ENCODE measurements around the gene CMTM3. TPM values are rescaled to one million over a fixed set of nuclear protein-coding genes. Genes with fewer than 3 reads are reported as not detected.

The CMTM3 gene
- total RNA-seq, 1 donor from 2014 or later: 268 TPM

DNA sequence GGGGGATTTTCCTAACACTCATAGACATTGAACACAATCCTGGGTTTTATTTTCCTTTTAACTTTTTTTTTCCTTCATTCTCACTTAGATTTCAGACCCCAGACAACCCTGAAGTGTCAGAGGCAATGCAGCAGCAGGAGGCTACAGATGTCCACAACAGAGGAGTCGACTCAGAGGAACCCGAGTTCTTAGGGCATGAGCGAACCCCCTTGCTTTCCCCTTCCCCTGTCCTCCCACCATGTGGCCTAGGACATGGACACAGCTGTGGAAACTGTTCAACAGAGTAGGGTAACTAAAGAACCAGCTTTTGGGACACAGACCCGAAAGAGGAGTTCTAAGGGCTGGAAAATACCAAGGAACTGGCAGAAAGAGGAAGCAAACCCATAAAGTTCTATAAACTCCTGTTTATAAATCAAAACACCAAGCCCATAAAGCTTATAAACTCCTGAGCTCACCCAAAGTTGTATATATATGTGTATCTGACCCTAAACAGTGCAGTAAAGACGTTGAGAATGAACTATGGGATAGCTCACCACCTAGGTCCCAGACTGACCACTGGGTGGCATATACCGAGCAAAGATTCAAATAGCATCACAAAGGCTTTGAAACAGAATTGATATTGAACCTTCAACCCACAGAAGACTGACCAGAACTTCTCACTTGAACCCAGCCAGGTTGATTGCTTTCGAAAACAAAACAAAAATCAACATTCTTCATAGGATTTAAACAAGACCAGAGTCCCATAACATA, 58.1 kb downstream of the CMTM3 start:
- Mint-ChIP-seq H3K36me3 (ENCODE audit: low read depth, unreplicated experiment) (no peaks in the 10 kb centered on the region), H3K9me3 (ENCODE audit: unreplicated experiment) (no peaks in the 10 kb centered on the region), H3K4me3 (ENCODE audit: unreplicated experiment) (no peak overlapping the region), H3K4me1 (ENCODE audit: unreplicated experiment) (peaks cover 8% of the 10 kb centered on the region), H3K27me3 (ENCODE audit: unreplicated experiment) (peaks cover 1% of the 10 kb centered on the region), H3K27ac (ENCODE audit: unreplicated experiment) (no peak overlapping the region)
- TF ChIP-seq, protein P1, sequence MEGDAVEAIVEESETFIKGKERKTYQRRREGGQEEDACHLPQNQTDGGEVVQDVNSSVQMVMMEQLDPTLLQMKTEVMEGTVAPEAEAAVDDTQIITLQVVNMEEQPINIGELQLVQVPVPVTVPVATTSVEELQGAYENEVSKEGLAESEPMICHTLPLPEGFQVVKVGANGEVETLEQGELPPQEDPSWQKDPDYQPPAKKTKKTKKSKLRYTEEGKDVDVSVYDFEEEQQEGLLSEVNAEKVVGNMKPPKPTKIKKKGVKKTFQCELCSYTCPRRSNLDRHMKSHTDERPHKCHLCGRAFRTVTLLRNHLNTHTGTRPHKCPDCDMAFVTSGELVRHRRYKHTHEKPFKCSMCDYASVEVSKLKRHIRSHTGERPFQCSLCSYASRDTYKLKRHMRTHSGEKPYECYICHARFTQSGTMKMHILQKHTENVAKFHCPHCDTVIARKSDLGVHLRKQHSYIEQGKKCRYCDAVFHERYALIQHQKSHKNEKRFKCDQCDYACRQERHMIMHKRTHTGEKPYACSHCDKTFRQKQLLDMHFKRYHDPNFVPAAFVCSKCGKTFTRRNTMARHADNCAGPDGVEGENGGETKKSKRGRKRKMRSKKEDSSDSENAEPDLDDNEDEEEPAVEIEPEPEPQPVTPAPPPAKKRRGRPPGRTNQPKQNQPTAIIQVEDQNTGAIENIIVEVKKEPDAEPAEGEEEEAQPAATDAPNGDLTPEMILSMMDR (IDR thresholded peaks at IDR 0.05; ENCODE audit: unreplicated experiment): no peak
- no peak for DNase-seq (ENCODE audit: low spot score)

Other genes starting within 250 kb of the CMTM3 start
- 1,308 TPM for gene CDH5, start 238.0 kb upstream of the CMTM3 start, total RNA-seq (ENCODE audit: unreplicated experiment)
- gene BEAN1, start 177.4 kb upstream of the CMTM3 start, total RNA-seq (ENCODE audit: unreplicated experiment): 0.49 TPM
- 13.1 TPM for gene TK2, start 54.6 kb upstream of the CMTM3 start, total RNA-seq (ENCODE audit: unreplicated experiment)
- gene CKLF, start 52.1 kb upstream of the CMTM3 start, total RNA-seq (ENCODE audit: unreplicated experiment): 38.0 TPM
- 8.3 TPM for gene CMTM1, start 38.3 kb upstream of the CMTM3 start, total RNA-seq (ENCODE audit: unreplicated experiment)
- gene CMTM2, start 25.2 kb upstream of the CMTM3 start, total RNA-seq (ENCODE audit: unreplicated experiment): 2.1 TPM
- gene CMTM4, start 92.0 kb downstream of the CMTM3 start, total RNA-seq (ENCODE audit: unreplicated experiment): 15.5 TPM
- gene DYNC1LI2, start 146.9 kb downstream of the CMTM3 start, total RNA-seq (ENCODE audit: unreplicated experiment): 138 TPM
- gene TERB1, start 196.9 kb downstream of the CMTM3 start, total RNA-seq (ENCODE audit: unreplicated experiment): 0.10 TPM
- 63.9 TPM for gene NAE1, start 226.3 kb downstream of the CMTM3 start, total RNA-seq (ENCODE audit: unreplicated experiment)
- gene CA7, start 239.7 kb downstream of the CMTM3 start, total RNA-seq (ENCODE audit: unreplicated experiment): not detected

Measured in endothelial cell (in vitro differentiated cells).